ENCODE data around the gene ANO1. TPM values are rescaled to one million over a fixed set of nuclear protein-coding genes. Genes with fewer than 3 reads are reported as not detected.
A peak's percentile ranks its signal among the peaks of the same experiment; 100 is the strongest.

Gene ANO1
- total RNA-seq, 4 donors from 2014 or later = 87.7 to 133 (median 108) TPM

- TF ChIP-seq POLR2A (IDR thresholded peaks at IDR 0.05) (no peak), POLR2AphosphoS5 (IDR thresholded peaks at IDR 0.05) (peak in 2 of 3 donors; percentile 17 to 88)
- Histone ChIP-seq H3K9me3 (no peaks in the 10 kb centered on the region), H3K4me1 (peaks cover 43% of the 10 kb centered on the region), H3K27me3 (no peaks in the 10 kb centered on the region), H3K36me3 (no peaks in the 10 kb centered on the region), H3K27ac (peak overlapping the region; percentile 67), H3K4me3 (no peak overlapping the region)
- peak; percentile 83 to 87 for DNase-seq (ENCODE audit: low spot score in 2 of 2)
- WGBS = 39% methylated on average over 19 of the region's 24 CpGs
Observed at GRCh38 chr11:70159627-70160570, 81.8 kb downstream of the ANO1 start.

GRCh38 chr11:70161043-70161625, 83.0 kb downstream of the ANO1 start:
- 92% methylated on average over 17 of the region's 17 CpGs for WGBS
- H3K27ac ChIP-seq = no peak overlapping the region
- DNase-seq (ENCODE audit: low spot score in 2 of 2) = no peak

GRCh38 chr11:70164705-70165104, 86.6 kb downstream of the ANO1 start:
- Histone ChIP-seq H3K4me1 (peaks cover 16% of the 10 kb centered on the region), H3K27me3 (peaks cover 13% of the 10 kb centered on the region), H3K9me3 (no peaks in the 10 kb centered on the region), H3K4me3 (no peak overlapping the region), H3K36me3 (peaks cover 17% of the 10 kb centered on the region), H3K27ac (no peak overlapping the region)
- no peak for DNase-seq (ENCODE audit: low spot score in 2 of 2)
- TF ChIP-seq POLR2A (IDR thresholded peaks at IDR 0.05) (no peak), CTCF (IDR thresholded peaks at IDR 0.05) (no peak), EP300 (IDR thresholded peaks at IDR 0.05) (no peak), POLR2AphosphoS5 (IDR thresholded peaks at IDR 0.05) (no peak)
- WGBS = no CpG with 5 or more reads among the region's 10 CpGs

More at GRCh38 chr11:70161043-70161625, 83.0 kb downstream of the ANO1 start:
- H3K27me3 ChIP-seq = no peaks in the 10 kb centered on the region
- H3K4me3 ChIP-seq = no peak overlapping the region
- no peak for TF ChIP-seq POLR2A (IDR thresholded peaks at IDR 0.05)
- H3K36me3 ChIP-seq = peaks cover 8% of the 10 kb centered on the region
- H3K4me1 ChIP-seq = peaks cover 31% of the 10 kb centered on the region
- H3K9me3 ChIP-seq = no peaks in the 10 kb centered on the region

GRCh38 chr11:70167120-70167519, 89.0 kb downstream of the ANO1 start:
- Histone ChIP-seq H3K36me3 (peaks cover 23% of the 10 kb centered on the region), H3K4me3 (no peak overlapping the region), H3K4me1 (no peaks in the 10 kb centered on the region), H3K27me3 (peaks cover 13% of the 10 kb centered on the region), H3K9me3 (no peaks in the 10 kb centered on the region), H3K27ac (no peak overlapping the region)
- TF ChIP-seq EP300 (IDR thresholded peaks at IDR 0.05) (no peak), POLR2A (IDR thresholded peaks at IDR 0.05) (no peak), CTCF (IDR thresholded peaks at IDR 0.05) (no peak), POLR2AphosphoS5 (IDR thresholded peaks at IDR 0.05) (no peak)
- 89% methylated on average over 7 of the region's 9 CpGs for WGBS
- DNase-seq (ENCODE audit: low spot score in 2 of 2) = no peak

GRCh38 chr11:70167723-70168404, 89.7 kb downstream of the ANO1 start:
- WGBS = 95% methylated on average over 17 of the region's 17 CpGs
- Histone ChIP-seq H3K27ac (no peak overlapping the region), H3K27me3 (peaks cover 13% of the 10 kb centered on the region), H3K36me3 (peaks cover 23% of the 10 kb centered on the region), H3K9me3 (no peaks in the 10 kb centered on the region), H3K4me1 (no peaks in the 10 kb centered on the region), H3K4me3 (no peak overlapping the region)
- DNase-seq (ENCODE audit: low spot score in 2 of 2) = no peak
- TF ChIP-seq POLR2AphosphoS5 (IDR thresholded peaks at IDR 0.05) (no peak), EP300 (IDR thresholded peaks at IDR 0.05) (no peak), CTCF (IDR thresholded peaks at IDR 0.05) (no peak), POLR2A (IDR thresholded peaks at IDR 0.05) (no peak)

GRCh38 chr11:70168405-70168754, 90.3 kb downstream of the ANO1 start:
- TF ChIP-seq CTCF (IDR thresholded peaks at IDR 0.05) (no peak), EP300 (IDR thresholded peaks at IDR 0.05) (no peak), POLR2AphosphoS5 (IDR thresholded peaks at IDR 0.05) (no peak), POLR2A (IDR thresholded peaks at IDR 0.05) (no peak)
- Histone ChIP-seq H3K9me3 (no peaks in the 10 kb centered on the region), H3K27me3 (peaks cover 13% of the 10 kb centered on the region), H3K4me3 (no peak overlapping the region), H3K36me3 (peaks cover 27% of the 10 kb centered on the region), H3K27ac (no peak overlapping the region), H3K4me1 (no peaks in the 10 kb centered on the region)
- WGBS = 88% methylated on average over 6 of the region's 6 CpGs
- no peak for DNase-seq (ENCODE audit: low spot score in 2 of 2)
